Endothelial cell of umbilical vein (primary cell): ENCODE results near the gene NDP.

Source experiments
- CTCF ChIP-seq, 2 donors: IDR thresholded peaks; 1 replicate in 1 of 2; 2 replicates in 1 of 2; pipeline ENCODE4 v1.5.1; 2011; ENCODE audit warnings: low read length in 2 of 2, mild to moderate bottlenecking in 2 of 2, moderate library complexity in 2 of 2, control low read depth in 1 of 2, inconsistent platforms in 1 of 2, low read depth in 1 of 2; ENCODE audit not compliant: insufficient read depth in 1 of 2; ENCODE audit errors: extremely low read depth in 1 of 2
- EZH2 ChIP-seq: IDR thresholded peaks from 2 replicates; pipeline ENCODE4 v1.6.1; 2012; ENCODE audit warnings: borderline replicate concordance, low read depth, mild to moderate bottlenecking, moderate library complexity, low read length, inconsistent platforms; ENCODE audit not compliant: severe bottlenecking
- FOS ChIP-seq: IDR thresholded peaks from 2 replicates; pipeline ENCODE4 v1.6.1; 2011; ENCODE audit warnings: mild to moderate bottlenecking, low read length, moderate library complexity, borderline replicate concordance; ENCODE audit not compliant: insufficient read depth
- GATA2 ChIP-seq: IDR thresholded peaks from 2 replicates; pipeline ENCODE4 v1.7.0; 2011; ENCODE audit warnings: low read depth, mild to moderate bottlenecking, moderate library complexity, mixed read lengths, low read length; ENCODE audit not compliant: insufficient read length, insufficient read depth
- JUN ChIP-seq: IDR thresholded peaks from 2 replicates; pipeline ENCODE4 v1.6.1; 2011; ENCODE audit warnings: borderline replicate concordance, low read depth; ENCODE audit not compliant: insufficient read length, insufficient read depth
- MYC ChIP-seq: IDR thresholded peaks from one replicate; pipeline ENCODE4 v1.6.1; 2011; ENCODE audit warnings: mild to moderate bottlenecking, low read depth, low read length
- POLR2A ChIP-seq: IDR thresholded peaks from 2 replicates; pipeline ENCODE4 v1.6.1; 2012; ENCODE audit warnings: low read depth, mild to moderate bottlenecking, control low read depth, low read length
- POLR2AphosphoS5 ChIP-seq: IDR thresholded peaks from 2 replicates; pipeline ENCODE4 v1.6.1; 2012; ENCODE audit warnings: low read depth, mild to moderate bottlenecking, control low read depth, low read length, moderate library complexity; ENCODE audit not compliant: insufficient read depth
- TF ChIP-seq, protein P1 (sequence below): IDR thresholded peaks from 2 replicates; pipeline ENCODE4 v1.6.1; 2011; ENCODE audit not compliant: insufficient read depth, insufficient read length

DNA sequence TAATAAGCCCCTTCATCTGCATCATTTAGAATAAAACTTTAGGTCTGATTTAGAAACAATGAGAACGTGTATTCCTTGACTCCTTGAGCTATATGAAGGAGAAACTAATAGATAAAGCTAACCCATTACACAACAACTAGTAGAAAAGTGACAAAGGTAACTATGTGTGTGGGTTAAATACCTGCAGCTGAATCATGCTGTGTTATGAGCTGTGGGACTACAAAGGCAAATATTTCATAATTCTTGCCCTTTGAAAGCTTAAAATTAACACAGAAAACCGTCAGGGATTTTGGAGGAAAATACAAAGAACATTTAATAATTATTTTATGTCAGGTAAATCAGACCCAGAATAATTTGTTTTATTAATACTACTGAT is 898 bp upstream of the NDP start:
- TF ChIP-seq CTCF (IDR thresholded peaks at IDR 0.05; ENCODE audit: extremely low read depth in 1 of 2, insufficient read depth in 1 of 2, low read depth in 1 of 2, low read length in 2 of 2) (no peak), JUN (no peak), EZH2 (no peak), POLR2A (no peak), POLR2AphosphoS5 (no peak), MYC (no peak), FOS (no peak), GATA2 (no peak)
- TF ChIP-seq, protein P1, sequence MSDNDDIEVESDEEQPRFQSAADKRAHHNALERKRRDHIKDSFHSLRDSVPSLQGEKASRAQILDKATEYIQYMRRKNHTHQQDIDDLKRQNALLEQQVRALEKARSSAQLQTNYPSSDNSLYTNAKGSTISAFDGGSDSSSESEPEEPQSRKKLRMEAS = no peak
